HG03060 (cell line): ENCODE results near the gene FZR1.

Source experiments
- ATAC-seq: cut with Tn5 transposase; IDR thresholded peaks from one replicate; pipeline ENCODE4 v1.9.1; 2021; ENCODE audit warnings: low read depth, moderate number of reproducible peaks; ENCODE audit not compliant: unreplicated experiment

Gene FZR1

DNA sequence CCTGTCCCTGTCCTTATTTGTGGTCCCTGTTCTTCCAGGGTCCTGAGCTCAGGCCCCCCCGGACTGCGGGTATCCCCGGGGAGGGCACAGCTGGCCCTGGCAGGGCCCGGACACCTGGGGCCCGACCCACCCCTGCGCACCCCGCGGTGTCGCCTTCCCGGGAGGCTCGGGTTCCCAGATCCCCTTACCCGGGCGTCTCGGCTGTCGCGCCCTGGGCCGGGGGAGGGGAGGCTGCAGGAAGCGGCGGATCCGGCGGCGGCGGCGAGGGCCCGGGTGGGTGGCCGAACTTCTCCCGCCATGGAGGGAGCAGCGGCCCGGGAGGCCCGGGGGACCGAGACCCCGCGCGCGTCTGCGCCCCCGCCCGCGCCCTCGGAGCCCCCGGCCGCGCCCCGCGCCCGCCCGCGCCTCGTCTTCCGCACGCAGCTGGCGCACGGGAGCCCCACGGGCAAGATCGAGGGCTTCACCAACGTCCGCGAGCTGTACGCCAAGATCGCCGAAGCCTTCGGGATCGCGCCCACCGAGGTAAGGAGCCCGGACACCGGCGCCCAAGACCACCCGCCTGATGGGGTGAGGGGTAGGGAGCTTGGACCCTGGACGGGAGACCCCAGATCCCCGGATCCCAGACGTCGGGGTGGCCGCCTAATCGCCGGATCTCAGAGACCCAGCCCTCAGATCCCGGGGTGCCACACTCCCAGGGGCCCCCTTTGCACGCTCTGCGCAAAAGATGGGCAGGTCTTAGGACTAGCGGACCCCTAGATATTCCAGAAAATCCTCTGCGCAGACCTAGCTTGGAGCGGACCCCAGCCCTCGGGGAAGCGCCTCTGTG lies 79.4 kb downstream of the FZR1 start, which contains the start of gene GIPC3:
Gene GIPC3 (plus strand): TSS at position 178 of the 826 bp plus-strand sequence. CDS start 120 bp downstream, at position 298.
- no peak for ATAC-seq

DNA sequence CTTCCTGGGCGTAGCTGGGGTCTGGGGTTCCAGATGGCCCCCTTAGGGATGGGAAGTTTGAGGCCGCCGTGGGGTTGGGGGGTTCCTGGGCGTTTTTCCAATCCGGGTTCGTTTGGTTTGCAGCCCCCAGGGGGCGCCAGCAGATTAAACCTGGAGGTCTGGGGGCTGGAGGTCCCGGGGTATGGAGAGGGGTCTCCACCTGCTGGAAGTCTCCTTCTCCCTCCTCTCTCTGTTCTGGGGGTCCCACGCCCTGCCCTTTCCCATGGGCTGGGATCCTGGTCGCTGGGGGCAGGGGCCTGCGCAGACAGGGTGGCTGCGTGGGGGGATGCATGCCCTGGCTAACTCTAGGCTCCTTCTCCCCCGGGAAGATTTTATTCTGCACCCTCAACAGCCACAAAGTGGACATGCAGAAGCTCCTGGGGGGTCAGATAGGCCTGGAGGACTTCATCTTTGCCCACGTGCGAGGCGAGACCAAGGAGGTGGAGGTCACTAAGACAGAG lies 80.1 kb downstream of the FZR1 start:
- ATAC-seq, result no peak

DNA sequence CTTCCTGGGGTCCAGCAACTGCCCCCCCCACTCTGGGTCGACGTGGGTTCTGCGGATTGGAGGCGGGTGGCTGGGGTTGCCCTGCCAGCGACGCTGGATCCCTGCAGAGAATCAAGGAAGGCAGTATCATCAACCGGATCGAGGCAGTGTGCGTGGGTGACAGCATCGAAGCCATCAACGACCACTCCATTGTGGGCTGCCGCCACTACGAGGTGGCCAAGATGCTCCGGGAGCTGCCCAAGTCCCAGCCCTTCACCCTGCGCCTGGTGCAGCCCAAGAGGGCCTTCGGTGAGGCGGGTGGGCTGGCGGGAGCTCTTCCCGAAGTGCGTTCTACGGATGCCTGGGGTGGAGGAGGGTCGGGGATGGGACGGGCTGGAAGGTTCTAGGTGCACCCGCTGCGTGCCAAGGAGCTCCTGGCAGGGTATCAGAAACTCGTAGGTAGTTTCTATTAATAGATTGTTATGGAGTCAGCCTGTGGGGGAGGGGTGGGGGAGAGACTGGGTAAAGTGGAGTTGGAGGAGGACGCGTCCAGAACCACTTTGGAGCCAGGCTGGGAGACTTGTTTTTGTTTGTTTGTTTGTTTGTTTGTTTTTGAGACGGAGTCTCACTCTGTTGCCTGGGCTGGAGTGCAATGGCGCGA lies 80.7 kb downstream of the FZR1 start:
- ATAC-seq, result no peak
